Inflammatory macrophage treated with lipopolysaccharide for 4 hours (primary cell): Measurements from ENCODE around the gene PRSS38.

Experiments
- DNase-seq: peaks from one replicate; pipeline ENCODE4 v3.0.0-alpha.2; 2020

PRSS38 gene

GRCh38 chr1:227779685-227780084 lies 35.8 kb upstream of the PRSS38 start:
- DNase-seq: no peak

- DNase-seq: no peak
Measured at GRCh38 chr1:227780101-227781044, 35.1 kb upstream of the PRSS38 start.

- no peak for DNase-seq
Measured at GRCh38 chr1:227781314-227781930, 34.1 kb upstream of the PRSS38 start.

GRCh38 chr1:227782226-227782625 lies 33.2 kb upstream of the PRSS38 start:
- no peak for DNase-seq

- DNase-seq: no peak
Measured at GRCh38 chr1:227785094-227785804, 30.2 kb upstream of the PRSS38 start.

- no peak for DNase-seq
Measured at GRCh38 chr1:227785805-227786671, 29.4 kb upstream of the PRSS38 start.

- no peak for DNase-seq
Measured at GRCh38 chr1:227786673-227787512, 28.6 kb upstream of the PRSS38 start.

GRCh38 chr1:227787513-227788270 lies 27.8 kb upstream of the PRSS38 start:
- DNase-seq: peak; percentile 72

GRCh38 chr1:227788271-227789083 lies 27.0 kb upstream of the PRSS38 start:
- DNase-seq: peak; percentile 27

GRCh38 chr1:227789084-227790033 lies 26.1 kb upstream of the PRSS38 start:
- no peak for DNase-seq

- no peak for DNase-seq
Measured at GRCh38 chr1:227790034-227790400, 25.5 kb upstream of the PRSS38 start.

GRCh38 chr1:227790868-227791267 lies 24.6 kb upstream of the PRSS38 start:
- no peak for DNase-seq

GRCh38 chr1:227791425-227792143 lies 23.9 kb upstream of the PRSS38 start:
- DNase-seq: no peak

GRCh38 chr1:227792216-227793078 lies 23.0 kb upstream of the PRSS38 start:
- no peak for DNase-seq

GRCh38 chr1:227793079-227793947 lies 22.2 kb upstream of the PRSS38 start:
- no peak for DNase-seq
